Neural crest cell (in vitro differentiated cells): ENCODE measurements around the gene SMIM5. TPM values are rescaled to one million over a fixed set of nuclear protein-coding genes. Genes with fewer than 3 reads are reported as not detected.

Experiments
- DNase-seq: peaks from one replicate; pipeline ENCODE4 v3.0.0; 2021; ENCODE audit warnings: low read depth, mixed read lengths, low spot score
- H3K27ac Mint-ChIP-seq: one replicate; pipeline ENCODE4 v1.8.0; 2021; ENCODE audit warnings: mild to moderate bottlenecking, mixed read lengths; ENCODE audit not compliant: unreplicated experiment
- H3K27me3 Mint-ChIP-seq: 2 replicates; pipeline ENCODE4 v1.8.0; 2021; ENCODE audit warnings: low read depth, mild to moderate bottlenecking, mixed read lengths
- H3K36me3 Mint-ChIP-seq: 2 replicates; pipeline ENCODE4 v1.8.0; 2021; ENCODE audit warnings: low read depth, mild to moderate bottlenecking, mixed read lengths
- H3K4me1 Mint-ChIP-seq: 2 replicates; pipeline ENCODE4 v1.8.0; 2021; ENCODE audit warnings: mixed read lengths
- H3K4me3 Mint-ChIP-seq: one replicate; pipeline ENCODE4 v1.8.0; 2021; ENCODE audit warnings: mild to moderate bottlenecking, mixed read lengths
- H3K9me3 Mint-ChIP-seq: 2 replicates; pipeline ENCODE4 v1.8.0; 2021; ENCODE audit warnings: mixed read lengths
- total RNA-seq: library from RNA; stranded (reverse); gene quantifications from 2 replicates; pipeline ENCODE4 v1.2.1, GENCODE V29; 2021
- TF ChIP-seq, protein P1 (sequence below): fragments of 200-600 bp; sonication (generic); conservative IDR thresholded peaks from 2 replicates; pipeline ENCODE4 v1.5.0; 2021; ENCODE audit warnings: antibody characterized with exemption, mild to moderate bottlenecking

Gene SMIM5
- total RNA-seq, 1 donor from 2014 or later: not detected

DNA sequence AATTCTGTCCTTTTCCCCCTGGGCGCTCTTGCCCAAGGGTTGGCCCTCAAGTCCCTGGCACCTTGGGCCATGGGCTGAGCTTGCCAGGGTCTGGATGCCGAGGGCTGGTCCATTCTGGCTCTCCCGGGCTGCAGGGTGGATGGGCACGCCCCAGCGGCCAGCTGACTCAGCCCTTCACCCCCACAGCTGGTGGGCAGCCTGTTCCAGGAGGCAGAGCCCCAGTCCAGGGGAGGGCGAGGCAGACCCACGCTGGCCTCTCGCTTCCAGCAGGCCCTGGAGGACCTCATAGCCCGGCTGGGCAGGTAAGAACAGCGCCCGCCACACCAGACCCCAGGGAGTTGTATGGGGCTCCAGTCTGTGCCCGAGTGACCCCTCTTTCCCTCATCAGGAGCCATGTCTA is 30.6 kb upstream of the SMIM5 start:
- no peak for DNase-seq
- Mint-ChIP-seq H3K36me3 (no peaks in the 10 kb centered on the region), H3K27me3 (no peaks in the 10 kb centered on the region), H3K4me1 (no peaks in the 10 kb centered on the region), H3K27ac (no peak overlapping the region), H3K4me3 (no peak overlapping the region), H3K9me3 (no peaks in the 10 kb centered on the region)
- TF ChIP-seq, protein P1, sequence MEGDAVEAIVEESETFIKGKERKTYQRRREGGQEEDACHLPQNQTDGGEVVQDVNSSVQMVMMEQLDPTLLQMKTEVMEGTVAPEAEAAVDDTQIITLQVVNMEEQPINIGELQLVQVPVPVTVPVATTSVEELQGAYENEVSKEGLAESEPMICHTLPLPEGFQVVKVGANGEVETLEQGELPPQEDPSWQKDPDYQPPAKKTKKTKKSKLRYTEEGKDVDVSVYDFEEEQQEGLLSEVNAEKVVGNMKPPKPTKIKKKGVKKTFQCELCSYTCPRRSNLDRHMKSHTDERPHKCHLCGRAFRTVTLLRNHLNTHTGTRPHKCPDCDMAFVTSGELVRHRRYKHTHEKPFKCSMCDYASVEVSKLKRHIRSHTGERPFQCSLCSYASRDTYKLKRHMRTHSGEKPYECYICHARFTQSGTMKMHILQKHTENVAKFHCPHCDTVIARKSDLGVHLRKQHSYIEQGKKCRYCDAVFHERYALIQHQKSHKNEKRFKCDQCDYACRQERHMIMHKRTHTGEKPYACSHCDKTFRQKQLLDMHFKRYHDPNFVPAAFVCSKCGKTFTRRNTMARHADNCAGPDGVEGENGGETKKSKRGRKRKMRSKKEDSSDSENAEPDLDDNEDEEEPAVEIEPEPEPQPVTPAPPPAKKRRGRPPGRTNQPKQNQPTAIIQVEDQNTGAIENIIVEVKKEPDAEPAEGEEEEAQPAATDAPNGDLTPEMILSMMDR: no peak

GRCh38 chr17:75603123-75603522 is 30.1 kb upstream of the SMIM5 start:
- Mint-ChIP-seq H3K27ac (peak overlapping the region; percentile 68), H3K27me3 (no peaks in the 10 kb centered on the region), H3K9me3 (no peaks in the 10 kb centered on the region), H3K4me3 (no peak overlapping the region), H3K4me1 (no peaks in the 10 kb centered on the region), H3K36me3 (no peaks in the 10 kb centered on the region)
- DNase-seq: no peak
- TF ChIP-seq, protein P1: no peak

GRCh38 chr17:75604034-75604695 is 29.1 kb upstream of the SMIM5 start:
- no peak for DNase-seq
- no peaks in the 10 kb centered on the region for H3K9me3 Mint-ChIP-seq
- H3K36me3 Mint-ChIP-seq: no peaks in the 10 kb centered on the region
- H3K4me1 Mint-ChIP-seq: no peaks in the 10 kb centered on the region
- no peak overlapping the region for H3K27ac Mint-ChIP-seq
- no peaks in the 10 kb centered on the region for H3K27me3 Mint-ChIP-seq
- TF ChIP-seq, protein P1: no peak
- H3K4me3 Mint-ChIP-seq: no peak overlapping the region

DNA sequence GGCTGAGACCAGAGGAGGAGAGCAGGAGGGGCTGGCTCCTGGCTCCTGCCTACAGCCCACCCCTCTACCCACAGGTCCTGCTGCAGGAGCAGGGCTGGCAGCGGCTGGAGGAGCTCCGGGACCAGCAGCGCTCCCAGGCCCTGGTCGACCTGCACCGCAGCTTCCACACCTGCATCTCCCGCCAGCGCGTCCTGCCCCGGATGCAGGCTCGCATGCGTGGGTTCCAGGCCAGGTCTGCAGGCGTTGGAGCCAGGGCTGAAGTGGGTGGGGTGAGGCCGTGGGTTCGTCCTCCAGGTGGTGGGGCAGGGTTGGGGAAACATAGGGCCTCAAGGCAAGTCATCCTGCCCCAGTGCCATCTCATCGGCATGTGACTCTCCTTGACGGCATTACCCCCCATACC is 27.4 kb upstream of the SMIM5 start:
- no peak for DNase-seq
- Mint-ChIP-seq H3K27me3 (no peaks in the 10 kb centered on the region), H3K4me3 (no peak overlapping the region), H3K27ac (no peak overlapping the region), H3K9me3 (no peaks in the 10 kb centered on the region), H3K36me3 (no peaks in the 10 kb centered on the region), H3K4me1 (no peaks in the 10 kb centered on the region)
- TF ChIP-seq, protein P1: no peak

DNA sequence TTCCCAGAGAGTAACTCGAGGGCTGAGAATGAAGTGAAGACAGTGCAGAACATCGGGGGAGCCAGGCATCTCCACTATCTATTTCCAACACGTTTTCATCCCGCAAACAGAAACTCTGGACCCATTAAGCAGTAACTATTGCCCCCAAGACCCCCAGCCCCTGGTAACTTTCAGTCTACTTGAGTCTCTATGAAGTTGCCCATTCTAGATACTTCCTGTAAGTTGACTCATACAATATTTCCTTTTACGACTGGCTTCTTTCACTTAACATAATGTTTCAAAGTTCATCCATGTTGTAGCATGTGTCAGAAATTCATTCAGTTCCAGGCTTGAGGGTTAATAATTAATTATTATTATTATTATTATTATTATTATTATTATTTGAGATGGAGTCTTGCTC is 26.1 kb upstream of the SMIM5 start:
- H3K4me1 Mint-ChIP-seq: no peaks in the 10 kb centered on the region
- H3K27ac Mint-ChIP-seq: no peak overlapping the region
- no peak overlapping the region for H3K4me3 Mint-ChIP-seq
- no peaks in the 10 kb centered on the region for H3K27me3 Mint-ChIP-seq
- no peak for DNase-seq
- no peaks in the 10 kb centered on the region for H3K36me3 Mint-ChIP-seq
- no peaks in the 10 kb centered on the region for H3K9me3 Mint-ChIP-seq
- TF ChIP-seq, protein P1: no peak
